Measurements from ENCODE around the gene PUM2.

- no peak for TF ChIP-seq CTCF (IDR thresholded peaks at IDR 0.05)
- TF ChIP-seq POLR2A (IDR thresholded peaks at IDR 0.05): no peak
- TF ChIP-seq POLR2AphosphoS5 (IDR thresholded peaks at IDR 0.05): no peak
These were observed 107.8 kb downstream of the PUM2 start for GRCh38 chr2:20242727-20243377.
